Fibroblast of skin of left quadriceps (primary cell): ENCODE results near the gene CCT3.
A peak's percentile ranks its signal among the peaks of the same experiment; 100 is the strongest.
"Not testable (repeated sequence)": the region's sequence is repeated elsewhere in the genome, so short reads cannot be mapped to it uniquely, and the experiment has no call there.

Source experiments
- DNase-seq, 2 experiments: peaks; one replicate each; pipeline ENCODE4 v3.0.0-alpha.2; 2013; ENCODE audit warnings: low read depth in 2 of 2

The CCT3 gene

DNA sequence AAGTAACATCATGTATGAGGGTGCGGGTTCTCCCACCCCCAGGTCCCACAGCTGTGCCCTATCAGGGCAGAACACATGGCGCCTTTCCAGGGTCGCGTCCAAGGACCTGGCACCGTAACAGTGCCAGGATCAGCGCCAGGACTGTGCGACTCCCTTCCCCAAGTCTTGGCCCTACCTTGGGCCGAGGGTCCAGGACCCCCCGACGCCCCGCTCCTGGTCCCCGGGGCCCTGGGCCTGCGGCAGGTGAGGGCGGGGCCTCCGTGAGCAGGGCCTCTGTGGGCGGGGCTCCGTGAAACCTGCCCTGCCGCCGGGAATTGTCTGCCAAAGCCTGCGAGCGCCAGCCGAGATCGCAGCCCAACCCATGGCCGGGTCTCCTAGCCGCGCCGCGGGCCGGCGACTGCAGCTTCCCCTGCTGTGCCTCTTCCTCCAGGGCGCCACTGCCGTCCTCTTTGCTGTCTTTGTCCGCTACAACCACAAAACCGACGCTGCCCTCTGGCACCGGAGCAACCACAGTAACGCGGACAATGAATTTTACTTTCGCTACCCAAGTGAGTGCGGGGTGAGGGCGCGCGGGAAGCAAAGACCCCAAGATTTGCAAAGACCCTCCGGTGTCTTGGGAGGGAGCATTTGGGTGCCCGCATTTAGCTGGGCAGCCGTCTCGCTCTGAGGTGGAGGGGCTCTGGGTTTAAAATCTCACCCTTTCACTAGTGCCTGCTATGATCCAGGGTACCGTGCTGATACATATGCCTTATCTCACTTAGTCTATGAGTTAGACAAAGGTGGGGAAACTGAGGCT is 31.0 kb upstream of the CCT3 start, which contains the start of gene RHBG:
Gene RHBG, plus strand, starts transcription at position 323 of the 796 bp plus-strand sequence. Its CDS starts 39 bp downstream, at position 362.
- DNase-seq = no peak

DNA sequence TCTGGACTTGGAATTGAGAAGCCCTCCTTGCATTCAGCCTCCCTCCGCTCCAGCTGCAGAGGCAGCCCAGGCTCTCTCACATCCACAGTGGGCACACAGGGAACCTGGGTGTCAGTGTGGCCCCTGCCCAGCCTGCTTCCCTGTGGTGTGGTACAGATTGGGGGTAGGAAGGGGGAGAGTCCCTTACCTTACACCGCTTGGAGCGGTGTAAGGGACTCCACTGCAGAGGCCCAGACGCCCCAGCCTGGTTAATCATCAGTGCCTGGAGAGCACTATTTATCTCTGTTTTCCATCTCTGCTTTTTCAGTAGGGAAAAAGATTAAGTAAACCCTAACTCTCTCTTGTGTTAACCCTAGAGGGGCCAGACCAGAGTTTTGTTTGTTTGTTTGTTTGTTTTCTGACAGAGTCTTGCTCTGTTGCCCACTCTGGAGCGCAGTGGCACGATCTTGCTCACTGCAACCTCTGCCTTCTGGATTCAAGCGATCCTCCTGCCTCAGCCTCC is 30.1 kb upstream of the CCT3 start:
- no peak for DNase-seq

DNA sequence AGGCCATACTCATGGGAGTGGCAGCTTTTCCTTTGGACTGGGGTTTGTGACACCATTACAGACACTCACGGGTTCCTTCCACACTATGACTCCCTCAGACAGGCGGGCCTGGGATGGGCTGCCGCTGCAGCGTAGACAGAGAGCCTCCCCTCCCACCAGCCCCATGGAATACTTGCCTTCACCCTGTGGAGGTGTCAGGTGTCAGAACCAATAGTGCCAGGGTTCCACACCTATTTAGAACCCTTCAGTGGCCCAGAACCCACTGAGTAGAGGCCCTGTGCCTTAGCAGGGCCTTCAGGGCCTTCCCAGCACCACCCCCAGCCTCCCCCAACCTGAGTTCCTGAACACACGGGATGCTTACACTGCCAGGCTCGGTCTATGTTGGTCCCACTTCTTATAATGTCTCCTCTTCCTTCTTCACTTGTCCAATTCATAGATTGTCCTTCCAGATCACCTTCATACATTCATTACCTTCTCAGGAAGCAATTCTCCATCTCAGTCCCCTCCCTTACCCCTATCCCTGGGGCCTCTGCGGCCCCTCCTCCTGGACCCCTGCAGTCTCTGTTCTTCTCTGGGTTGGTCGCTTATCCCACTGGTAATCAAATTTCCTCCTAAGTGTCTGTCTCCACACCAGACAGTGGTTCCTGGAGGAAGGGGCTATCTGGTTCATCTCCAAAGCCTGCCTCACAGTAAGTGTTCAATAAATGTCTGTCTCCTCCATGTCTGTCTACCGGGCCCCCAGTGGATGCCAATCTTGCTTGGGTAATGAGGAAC is 29.5 kb upstream of the CCT3 start:
- DNase-seq = no peak

DNA sequence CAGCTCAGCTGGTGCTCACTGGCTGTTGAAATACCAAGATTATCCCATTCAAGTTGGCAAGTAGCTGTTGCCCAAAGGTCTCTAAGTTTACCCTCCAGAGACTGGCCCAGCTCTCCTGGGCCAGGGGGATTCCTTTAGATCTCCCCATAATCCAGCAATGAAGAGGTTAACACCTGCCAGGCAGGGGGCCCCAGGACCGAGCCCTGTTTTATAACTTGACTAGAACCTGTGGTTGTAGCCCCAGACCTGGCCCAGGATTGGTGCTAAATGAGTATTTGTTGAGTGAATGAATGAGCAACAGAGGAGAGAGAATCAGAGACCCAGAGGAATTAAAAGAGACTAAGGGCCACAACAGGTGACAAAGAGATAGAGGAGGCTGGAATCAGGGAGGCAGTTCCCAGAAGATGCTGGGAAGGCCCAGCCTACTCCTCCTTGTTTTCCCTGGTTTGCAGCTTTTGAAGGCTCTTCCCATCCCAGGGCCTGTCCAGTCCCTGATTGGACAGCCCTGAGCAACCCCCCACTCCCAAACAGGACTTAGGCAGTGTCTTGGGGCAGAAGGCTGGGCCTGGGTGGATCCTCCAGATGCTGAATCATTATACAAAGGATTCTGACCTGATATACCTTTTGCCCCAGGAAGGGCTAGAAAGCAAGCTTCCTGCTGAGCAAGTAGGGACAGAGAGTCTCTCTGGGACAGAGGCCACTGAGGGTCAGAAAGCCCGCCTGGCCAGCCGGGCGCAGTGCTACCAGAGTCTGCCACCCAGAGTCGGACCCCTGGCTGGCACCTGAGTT is 28.5 kb upstream of the CCT3 start:
- no peak for DNase-seq

DNA sequence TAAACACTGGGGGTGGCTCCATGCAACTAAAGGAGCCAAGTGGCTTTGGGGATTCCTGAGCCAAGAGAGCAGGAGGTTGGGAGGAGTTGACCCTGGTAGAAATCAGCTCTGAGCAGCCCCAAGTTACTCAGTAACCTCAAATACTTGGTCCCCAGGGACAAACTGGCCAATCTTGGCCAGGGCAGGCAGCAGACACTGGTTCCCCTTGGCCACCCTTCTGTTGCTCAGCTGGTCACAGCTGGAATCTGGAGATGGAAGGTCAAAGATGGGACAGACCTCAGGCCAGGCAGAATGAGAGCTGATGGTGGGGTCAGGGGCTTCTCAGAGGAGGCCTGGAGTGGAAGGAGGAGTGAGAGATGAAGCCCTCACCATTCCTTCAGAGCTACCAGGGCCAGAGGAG is 27.7 kb upstream of the CCT3 start:
- no peak for DNase-seq

DNA sequence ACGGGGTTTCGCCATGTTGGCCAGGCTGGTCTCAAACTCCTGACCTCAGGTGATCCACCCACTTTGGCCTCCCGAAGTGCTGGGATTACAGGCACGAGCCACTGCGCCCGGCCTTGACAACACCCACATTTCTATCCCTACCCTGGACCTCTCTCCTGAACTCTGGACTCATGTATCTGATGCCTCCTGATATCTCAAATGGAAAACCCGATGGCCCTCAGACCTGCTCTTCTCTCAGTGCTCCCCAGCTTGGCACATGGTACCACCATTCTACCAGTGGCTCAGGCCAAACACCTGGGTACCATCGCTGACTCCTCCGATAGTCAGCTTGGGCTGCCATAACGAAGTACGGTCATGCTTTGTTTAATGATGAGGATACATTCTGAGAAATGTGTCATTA is 22.4 kb upstream of the CCT3 start:
- DNase-seq = no peak

DNA sequence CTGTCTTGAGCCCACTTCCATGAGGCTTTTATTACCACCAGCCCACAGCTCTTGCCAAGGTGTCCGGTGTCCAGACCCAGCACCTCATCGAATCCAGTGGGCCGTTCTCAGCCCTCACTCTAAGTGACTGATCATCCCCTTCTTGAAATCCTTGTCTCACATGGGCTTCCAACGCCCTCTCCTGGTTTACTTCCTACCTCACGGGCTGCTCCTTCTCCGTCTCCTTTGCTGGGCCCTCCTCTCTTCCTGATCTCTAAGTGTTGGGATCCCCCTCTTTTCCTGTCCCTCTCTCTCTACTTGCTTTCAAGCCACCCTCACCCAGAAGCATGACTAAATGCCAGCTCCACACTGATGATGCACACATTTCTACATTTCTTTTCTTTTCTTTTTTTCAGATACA is 21.9 kb upstream of the CCT3 start:
- no peak for DNase-seq

DNA sequence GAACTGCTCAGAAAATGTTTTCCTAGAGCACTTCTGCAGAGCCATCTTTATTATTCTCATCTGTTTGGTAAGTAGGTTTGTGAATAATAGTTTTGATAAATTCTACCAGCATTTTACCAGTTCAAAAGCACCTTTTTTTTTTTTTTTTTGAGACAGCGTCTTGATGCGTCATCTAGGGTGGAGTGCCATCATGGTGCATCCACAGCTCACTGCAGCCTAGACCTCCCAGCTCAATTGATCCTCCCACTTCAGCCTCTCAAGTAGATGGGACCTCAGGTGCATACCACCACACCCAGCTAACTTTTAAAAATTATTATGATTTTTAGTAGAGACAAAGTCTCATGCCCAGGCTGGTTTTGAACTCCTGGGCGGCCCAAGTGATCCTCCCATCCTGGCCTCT is 21.2 kb upstream of the CCT3 start:
- no peak for DNase-seq

DNA sequence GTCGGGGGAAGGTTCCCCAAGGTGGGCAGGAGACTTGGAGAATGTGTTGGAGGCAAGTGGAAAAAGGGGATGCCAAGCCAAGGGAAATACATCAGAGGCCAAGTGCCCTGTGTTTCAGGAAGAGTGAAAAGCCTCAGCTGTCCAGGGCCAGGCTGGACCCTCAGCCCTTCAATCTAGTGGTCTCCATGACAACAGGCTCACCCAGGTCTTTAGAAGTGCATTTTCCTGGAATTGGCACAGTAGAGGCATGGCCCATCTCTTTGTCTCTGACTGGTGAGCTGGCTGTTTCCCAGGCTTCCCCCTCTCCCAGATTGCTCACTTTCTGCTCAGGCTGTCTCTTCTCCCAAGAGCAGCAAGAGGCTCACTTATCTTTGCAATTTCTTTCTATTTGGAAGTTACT is 20.5 kb upstream of the CCT3 start:
- no peak for DNase-seq

DNA sequence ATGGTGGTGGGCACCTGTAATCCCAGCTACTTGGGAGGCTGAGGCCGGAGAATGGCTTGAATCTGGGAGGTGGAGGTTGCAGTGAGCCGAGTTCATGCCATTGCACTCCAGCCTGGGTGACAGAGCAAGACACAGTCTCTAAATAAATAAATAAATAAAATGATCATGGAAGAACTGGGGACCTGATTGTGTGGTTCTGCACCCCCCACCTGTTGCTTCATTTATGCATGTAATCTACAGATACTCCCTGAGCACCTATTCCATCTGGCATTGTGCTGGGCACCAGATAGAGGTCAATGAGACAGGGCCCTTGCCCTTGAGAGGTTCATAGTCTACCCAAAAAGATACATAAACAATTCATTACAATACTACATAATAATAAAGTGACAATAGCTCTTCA is 19.9 kb upstream of the CCT3 start:
- DNase-seq = no peak

DNA sequence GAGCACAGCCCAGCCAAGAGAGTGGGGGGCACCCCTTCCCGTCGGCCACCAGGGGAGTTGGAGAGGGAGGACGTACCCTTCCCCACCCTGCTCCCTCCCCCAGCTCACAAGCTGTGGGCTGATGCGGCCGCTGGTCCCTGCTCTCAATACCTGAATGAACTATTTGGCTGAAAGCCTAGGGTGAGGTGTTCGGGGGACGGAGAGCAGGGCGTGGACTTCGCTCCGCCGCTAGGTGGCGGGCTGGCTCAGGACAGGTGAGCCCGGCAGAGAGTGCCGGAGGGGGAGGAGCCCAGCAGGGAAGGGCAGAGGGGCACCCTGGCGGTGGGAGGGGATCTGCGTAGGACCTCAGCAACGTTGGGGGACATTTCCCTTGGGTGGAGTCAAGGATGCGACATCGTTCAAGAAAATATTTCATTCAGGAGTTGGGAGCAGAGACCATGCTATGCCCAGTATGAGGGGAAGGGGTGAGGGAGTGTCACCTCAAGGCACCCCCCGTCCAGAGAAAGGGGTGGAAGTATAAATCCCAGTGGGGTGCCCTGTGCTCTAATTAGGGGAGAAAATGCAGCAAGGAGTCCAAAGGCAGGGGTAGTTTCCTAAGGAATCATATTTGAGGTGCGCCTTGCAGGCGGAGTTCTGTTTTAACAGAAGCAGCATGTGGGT is 18.9 kb upstream of the CCT3 start:
- DNase-seq = no peak

DNA sequence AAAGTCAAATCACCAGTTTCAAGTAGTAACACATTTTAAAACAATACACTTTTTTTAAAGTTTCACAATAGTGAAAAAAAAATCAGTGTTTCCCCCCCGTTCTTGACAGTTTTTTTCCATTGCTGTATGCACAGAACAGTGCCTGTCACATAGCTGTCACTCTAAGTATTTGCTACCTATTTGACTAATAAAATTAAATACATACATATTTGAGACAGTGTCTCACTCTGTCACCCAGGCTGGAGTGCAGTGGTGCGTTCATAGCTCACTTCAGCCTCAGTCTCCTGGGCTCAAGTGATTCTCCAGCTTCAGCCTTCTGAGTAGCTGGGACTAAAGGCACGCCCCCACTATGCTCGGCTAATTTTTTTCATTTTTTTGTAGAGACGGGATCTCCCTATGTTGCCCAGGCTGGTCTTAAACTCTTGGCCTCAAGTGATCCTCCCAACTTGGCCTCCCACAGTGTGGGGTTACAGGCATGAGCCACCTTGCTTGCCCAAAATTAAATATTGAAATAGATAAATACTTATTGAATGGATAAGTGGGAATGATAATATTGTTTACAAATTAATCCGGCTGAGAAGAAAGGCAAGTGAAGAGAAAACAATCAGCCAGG is 18.3 kb upstream of the CCT3 start:
- no peak for DNase-seq

DNA sequence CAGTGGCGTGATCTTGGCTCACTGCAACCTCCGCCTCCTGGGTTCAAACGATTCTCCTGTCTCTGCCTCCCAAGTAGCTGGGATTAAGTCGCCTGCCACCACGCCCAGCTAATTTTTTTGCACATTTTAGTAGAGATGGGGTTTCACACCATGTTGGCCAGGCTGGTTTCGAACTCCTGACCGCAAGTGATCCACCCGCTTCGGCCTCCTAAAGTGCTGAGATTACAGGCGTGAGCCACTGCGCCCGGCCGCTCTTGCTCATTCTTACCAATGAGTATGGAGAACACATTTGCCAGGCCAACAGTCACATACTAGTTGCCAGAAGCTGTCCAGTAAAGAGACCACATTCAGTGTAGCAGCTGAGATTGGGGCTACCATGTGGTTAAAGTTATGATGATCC is 14.4 kb upstream of the CCT3 start:
- not testable (repeated sequence) for DNase-seq

DNA sequence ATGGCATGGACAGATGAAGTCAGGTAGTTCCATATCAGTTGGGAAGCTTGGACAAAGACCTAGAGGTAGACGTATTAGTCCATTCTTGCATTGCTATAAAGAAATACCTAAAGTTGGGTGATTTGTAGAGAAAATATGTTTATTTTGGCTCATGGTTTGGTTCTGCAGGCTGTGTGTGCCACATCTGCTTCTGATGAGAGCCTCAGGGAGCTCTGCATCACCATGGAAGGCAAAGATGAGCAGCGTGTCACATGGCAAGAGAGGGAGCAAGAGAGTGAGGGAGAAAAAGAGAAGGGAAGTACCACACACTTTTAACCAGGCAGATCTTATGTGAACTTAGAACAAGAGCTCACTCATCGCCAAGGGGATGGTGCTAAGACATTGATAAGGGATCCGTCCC is 9.2 kb upstream of the CCT3 start:
- DNase-seq = peak; percentile 71 to 75

DNA sequence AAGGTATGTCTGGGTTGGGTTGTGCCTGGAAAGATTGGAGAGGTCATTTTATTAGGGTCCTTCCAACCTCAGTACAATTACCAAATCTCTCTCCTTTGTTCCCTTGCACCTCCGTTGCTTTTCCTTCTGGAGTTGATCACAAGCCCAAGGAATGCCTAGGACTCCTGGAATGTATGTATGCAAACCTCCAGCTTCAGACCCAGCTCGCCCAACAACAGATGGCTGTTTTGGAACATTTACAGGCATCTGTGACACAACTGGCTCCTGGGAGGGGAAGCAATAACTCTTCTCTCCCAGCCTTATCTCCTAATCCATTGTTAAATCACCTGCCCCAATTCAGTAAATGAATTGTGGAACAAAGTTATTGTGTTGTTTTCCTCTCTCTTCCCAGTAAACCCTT is 8.5 kb upstream of the CCT3 start:
- DNase-seq = peak; percentile 66 to 68

DNA sequence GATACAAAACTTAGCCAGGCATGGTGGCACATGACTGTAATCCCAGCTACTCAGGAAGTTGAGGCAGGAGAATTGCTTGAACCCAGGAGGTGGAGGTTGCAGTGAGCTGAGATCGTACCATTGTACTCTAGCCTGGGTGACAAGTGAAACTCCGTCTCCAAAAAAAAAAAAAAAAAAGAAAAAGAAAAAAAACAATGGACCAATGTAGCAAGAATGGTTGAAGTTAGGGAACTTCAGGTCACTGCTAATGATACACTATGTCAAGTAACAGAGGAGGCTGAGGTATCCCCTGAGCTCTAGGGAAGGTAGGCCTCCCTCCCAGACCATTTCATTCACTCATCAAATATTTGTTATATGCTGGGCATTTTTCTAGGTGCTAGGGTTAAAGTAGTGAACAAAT is 7.9 kb upstream of the CCT3 start:
- not testable (repeated sequence) for DNase-seq

DNA sequence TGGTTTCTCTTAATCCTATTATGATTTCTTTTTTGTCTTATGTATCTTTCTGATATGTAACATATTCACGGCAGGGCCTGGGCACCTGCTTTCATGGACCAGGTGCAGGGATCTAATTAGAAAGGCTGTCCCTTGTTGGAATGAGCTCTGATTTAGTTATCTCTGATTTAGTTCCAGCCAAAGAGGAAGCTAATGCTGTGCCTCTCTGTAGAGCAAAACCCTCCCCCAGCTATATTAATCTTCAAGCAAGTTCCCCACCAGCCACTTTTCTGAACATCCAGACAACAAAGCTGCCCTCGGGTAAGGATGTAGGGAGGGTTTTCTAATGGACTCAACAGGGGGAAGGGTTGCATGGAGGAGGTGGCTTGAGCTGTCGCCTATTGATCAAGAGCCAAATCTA is 6.3 kb upstream of the CCT3 start:
- DNase-seq = no peak

DNA sequence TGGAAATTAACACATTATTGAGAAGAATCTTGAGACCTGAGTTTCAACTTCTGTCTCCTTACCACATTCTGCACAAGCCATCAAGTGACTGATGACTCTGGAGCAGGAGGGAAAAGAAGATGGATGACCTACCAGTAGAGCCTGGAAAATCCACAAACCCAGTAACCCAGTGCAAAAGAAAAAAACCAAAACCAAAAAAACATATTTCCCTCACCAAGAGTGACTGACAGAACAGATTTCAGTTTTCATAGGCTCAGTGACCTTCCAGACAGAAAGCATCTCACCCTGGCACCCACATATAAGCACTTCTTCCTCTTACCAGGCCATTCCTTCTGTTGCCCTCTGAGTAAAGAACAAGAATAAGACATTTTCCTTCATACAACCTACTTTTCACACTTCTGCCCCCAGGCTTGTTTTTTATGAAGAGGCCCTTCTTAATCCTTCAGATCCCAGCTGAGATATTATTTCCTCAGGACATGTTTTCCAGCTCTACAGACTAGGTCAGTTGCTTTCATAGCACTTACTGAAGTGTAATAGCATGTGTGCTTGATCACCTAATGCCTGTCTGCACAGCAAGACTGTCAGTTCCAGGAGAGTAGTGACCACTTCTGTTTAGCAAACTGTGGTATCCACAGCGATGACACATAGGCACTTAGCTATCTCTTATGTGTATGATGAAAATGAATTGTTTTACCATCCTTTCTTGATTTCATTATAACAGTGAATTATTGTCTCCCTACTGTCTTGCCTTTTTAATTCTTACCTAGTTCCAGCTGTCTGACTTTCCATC is 4.3 kb upstream of the CCT3 start:
- DNase-seq = no peak

DNA sequence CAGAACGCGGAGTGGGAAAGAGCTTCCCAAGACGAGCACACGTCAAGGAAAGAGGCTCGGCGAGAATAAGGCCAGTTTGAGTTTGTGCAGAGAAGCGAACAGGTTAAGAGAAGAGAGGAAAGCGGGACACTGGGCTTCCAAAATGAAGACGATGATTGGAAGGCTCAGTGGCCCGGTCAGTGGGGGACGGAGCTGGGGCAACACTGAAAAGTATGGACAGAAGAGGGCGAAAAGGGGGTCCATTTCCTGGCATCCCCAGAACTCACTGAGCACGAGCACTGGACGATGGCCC is 258 bp downstream of the CCT3 start:
- no peak for DNase-seq

DNA sequence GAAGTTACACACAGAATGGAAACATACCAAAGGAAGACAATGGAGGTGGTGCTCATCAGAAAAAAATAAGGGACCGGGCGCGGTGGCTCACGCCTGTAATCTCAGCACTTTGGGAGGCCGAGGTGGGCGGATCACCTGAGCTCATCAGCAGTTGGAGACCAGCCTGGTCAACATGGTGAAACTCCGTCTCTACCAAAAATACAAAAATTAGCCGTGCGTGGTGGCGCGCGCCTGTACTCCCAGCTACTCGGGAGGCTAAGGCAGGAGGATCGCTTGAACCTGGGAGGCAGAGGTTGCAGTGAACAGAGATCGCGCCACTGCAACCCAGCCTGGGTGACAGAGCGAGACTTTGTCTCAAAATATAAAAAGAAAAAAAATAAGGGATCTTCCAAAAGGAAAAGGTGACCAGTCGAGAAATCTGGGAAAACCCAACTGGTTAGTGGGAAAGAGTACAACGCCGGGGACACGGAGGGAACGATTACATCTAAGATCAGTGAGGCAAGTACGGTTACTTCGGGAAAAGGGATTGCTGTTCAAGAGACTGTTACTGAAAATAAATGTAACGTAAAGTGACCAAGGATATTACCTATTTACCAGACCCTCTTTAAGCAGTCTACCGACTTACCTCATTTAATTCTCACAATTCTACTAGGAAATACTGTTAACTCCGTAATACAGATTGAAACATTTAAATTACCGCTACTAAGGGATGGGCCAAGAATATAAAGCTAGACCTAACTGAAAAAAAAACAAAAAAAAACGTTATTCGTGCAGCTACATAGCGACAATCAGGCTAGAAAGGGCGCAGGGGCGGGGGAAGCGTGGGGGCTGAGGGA is 822 bp downstream of the CCT3 start:
- DNase-seq = no peak
